GM18499 (cell line): Measurements from ENCODE around the gene DAZL.
A peak's percentile ranks its signal among the peaks of the same experiment; 100 is the strongest.

Experiments used
- ATAC-seq: cut with Tn5 transposase; IDR thresholded peaks from one replicate; pipeline ENCODE4 v1.9.1; 2021; ENCODE audit warnings: moderate number of reproducible peaks; ENCODE audit not compliant: insufficient read depth, unreplicated experiment

The DAZL gene

GRCh38 chr3:16599694-16600093, 5.5 kb downstream of the DAZL start:
- no peak for ATAC-seq

- ATAC-seq, result no peak
These were observed 8.7 kb downstream of the DAZL start for GRCh38 chr3:16596352-16597032.

DNA sequence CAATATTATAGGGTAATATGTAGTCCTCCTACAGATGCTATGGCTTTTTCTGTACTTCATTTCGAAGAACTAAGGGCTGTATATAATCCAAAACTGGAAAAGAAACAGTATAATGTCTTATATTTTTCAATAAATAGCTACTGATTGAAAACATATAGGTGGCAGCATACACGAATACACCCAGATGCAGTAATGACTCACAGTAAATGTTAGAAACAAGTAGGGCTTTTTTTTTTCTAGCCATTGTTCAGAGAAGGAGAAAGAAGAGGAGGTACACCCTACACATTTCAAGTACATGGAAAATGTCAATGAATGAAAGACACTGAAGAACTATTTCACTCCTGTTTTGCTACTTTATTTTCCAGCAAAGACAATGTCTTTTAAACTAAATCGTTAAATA, 9.4 kb downstream of the DAZL start:
- ATAC-seq, result no peak

- ATAC-seq, result peak; percentile 97
These were observed 15.2 kb downstream of the DAZL start for GRCh38 chr3:16589867-16590624.

DNA sequence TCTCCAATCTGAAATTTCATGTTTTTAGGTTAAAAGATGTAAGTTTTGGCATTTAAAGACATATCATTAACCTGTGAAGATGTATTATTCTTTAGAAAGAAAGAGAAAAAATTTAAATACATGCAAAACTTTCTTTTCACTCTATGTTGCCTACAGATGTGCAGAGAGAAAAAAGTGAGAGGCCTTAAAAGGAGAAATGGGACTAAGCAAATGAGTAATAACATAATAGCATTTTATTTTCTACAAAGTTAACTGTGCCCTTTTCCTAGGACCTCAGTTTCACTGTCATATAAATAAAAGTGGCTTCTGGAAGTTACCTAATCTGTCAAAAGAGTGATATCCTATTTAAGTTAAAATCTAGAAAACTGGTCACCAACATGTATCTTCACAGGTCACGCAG, 16.1 kb downstream of the DAZL start:
- ATAC-seq, result no peak

DNA sequence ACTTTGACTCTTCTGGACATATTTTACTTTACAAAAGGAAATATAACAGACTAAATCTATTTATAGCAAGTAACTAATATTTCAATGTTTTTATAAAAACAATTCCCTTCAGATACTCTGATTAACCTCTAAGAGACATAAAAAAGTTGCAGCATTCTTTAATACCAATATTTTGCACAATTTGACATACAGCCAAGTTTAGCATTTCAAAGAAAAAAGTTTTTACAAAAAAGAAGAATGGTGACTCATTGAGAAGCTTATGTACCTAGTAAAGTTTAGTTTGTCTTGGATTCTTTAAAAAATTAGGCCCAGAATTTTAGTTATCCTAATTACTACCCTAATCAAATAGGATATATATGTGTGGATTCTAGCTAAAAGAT, 17.6 kb downstream of the DAZL start:
- no peak for ATAC-seq

- no peak for ATAC-seq
These were observed 18.1 kb downstream of the DAZL start for GRCh38 chr3:16587047-16587680.

- ATAC-seq, result no peak
These were observed 20.3 kb downstream of the DAZL start for GRCh38 chr3:16584880-16585279.

GRCh38 chr3:16583551-16583950, 21.7 kb downstream of the DAZL start:
- ATAC-seq, result no peak

DNA sequence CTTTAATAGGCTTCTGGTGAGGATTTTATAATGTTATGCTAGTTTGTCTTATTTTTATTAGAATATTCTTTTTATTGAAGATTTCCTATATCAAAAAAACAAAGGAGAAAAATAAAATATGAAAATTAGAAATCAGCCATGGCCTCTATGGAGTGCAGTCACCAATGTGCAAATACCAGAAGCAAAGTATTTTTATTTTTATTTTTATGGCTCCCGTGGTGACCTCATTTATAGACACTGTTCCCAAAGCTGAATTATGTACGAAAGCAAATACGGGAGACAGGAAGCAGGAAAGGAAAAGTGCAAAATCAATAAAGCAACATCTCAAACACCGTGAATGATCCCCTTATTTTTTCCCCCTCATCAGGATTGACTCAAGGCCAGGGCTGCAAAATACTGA, 35.1 kb downstream of the DAZL start:
- no peak for ATAC-seq

DNA sequence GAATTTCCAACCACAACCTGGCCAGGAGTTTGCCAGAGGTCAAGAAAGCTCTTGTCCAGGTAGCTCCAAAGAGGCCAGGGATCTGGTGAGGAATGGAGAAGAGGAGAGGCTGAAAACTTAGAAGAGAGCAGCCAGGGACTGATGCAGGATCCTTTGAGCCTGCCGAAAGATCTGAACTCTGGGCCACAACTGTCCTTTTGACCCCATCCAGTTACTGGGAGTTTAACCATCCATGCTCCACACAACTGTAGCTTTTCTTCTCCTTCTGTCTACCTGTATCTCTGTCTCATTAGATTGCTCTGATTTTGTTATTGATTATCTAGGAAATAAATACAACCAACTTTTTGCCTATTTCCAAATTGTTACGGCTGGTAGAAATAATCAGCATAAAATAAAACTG, 36.7 kb downstream of the DAZL start:
- no peak for ATAC-seq

- ATAC-seq, result no peak
These were observed 37.1 kb downstream of the DAZL start for GRCh38 chr3:16568115-16568514.

- ATAC-seq, result no peak
These were observed 45.4 kb downstream of the DAZL start for GRCh38 chr3:16559653-16560365.

DNA sequence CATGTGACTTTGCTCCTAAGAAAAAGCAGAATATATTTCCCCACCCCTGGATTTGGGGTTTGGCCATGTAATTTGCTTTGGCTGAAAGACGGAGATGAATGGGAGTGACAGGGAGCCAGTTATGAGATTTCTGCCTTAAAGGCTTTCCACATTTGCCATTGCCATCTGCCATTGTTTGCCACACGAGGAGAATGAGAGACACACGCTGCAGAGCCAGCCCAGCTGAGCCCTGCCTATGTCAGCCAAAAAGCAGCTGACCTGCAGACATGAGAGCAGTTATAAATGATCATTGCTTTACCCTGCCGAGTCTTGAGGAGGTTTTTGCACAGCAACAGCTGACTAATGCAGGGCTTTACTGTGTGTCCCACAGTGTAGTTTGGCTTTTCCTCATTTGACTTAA, 51.1 kb downstream of the DAZL start:
- no peak for ATAC-seq

- no peak for ATAC-seq
These were observed 52.5 kb downstream of the DAZL start for GRCh38 chr3:16552757-16553156.

- ATAC-seq, result no peak
These were observed 53.8 kb downstream of the DAZL start for GRCh38 chr3:16551342-16551976.

DNA sequence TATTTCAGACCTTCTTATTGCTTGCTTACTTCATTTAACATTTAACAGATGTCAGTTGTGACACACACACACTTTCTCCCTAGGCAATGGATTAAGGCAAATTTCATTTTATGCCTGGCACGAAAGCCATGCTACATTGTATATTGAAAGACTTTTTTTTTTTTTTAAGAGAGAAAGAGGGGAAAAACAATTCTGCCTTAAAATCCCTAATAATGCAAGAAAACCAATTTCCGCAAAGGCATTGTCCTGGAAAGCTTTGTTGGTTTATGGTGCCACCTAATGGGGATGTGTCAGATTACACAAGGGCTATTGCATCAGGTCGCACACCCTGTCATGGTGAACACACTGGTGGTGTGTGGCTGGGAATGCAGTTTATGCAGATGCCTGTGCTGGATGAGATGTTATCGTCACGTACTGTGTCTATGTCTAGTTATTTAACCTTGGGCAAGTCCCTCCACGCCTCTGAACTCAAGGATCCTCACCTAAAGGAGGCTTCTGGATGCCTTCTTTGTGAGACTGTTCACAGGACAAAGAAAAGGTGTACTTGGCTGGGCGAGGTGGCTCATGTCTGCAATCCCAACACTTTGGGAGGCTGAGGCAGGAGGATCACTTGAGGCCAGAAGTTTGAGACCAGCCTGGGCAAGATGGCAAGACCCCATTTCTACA, 54.4 kb downstream of the DAZL start:
- peak; percentile 89 for ATAC-seq

GRCh38 chr3:16550305-16550675, 54.9 kb downstream of the DAZL start:
- peak; percentile 6 for ATAC-seq

GRCh38 chr3:16548721-16549120, 56.5 kb downstream of the DAZL start:
- no peak for ATAC-seq
